Activated CD4-positive, alpha-beta T cell treated with anti-CD3 and anti-CD28 coated beads for 36 hours (primary cell): Measurements from ENCODE around the gene IDH3G. TPM values are rescaled to one million over a fixed set of nuclear protein-coding genes. Genes with fewer than 3 reads are reported as not detected.

Source experiments
- ATAC-seq: fragments of 200-7000 bp; cut with Tn5 transposase; one replicate; pipeline ENCODE4 v1.10.0; 2021; ENCODE audit warnings: mild to moderate bottlenecking, moderate library complexity
- CTCF ChIA-PET: fragments of 350-600 bp; sonication (Branson Sonifier 250); formaldehyde crosslinking; loops from one replicate; lab custom pipeline; 2021; ENCODE audit warnings: antibody characterized with exemption; lab: Charles Lee
- POLR2A ChIA-PET: fragments of 350-600 bp; sonication (Branson Sonifier 250); formaldehyde crosslinking; loops from one replicate; lab custom pipeline; 2021; ENCODE audit warnings: antibody characterized with exemption, inconsistent platforms; lab: Charles Lee
- DNase-seq: peaks from one replicate; pipeline ENCODE4 v3.0.0-alpha.2; 2020
- H3K27ac Mint-ChIP-seq: one replicate; pipeline ENCODE4 v1.8.0; 2021; ENCODE audit warnings: mixed read lengths
- H3K27me3 Mint-ChIP-seq: one replicate; pipeline ENCODE4 v1.8.0; 2021; ENCODE audit warnings: mixed read lengths
- H3K36me3 Mint-ChIP-seq: one replicate; pipeline ENCODE4 v1.8.0; 2021; ENCODE audit warnings: low read depth, mixed read lengths
- H3K4me1 Mint-ChIP-seq: one replicate; pipeline ENCODE4 v1.8.0; 2021; ENCODE audit warnings: mixed read lengths
- H3K4me3 Mint-ChIP-seq: one replicate; pipeline ENCODE4 v1.8.0; 2021; ENCODE audit warnings: mild to moderate bottlenecking, moderate library complexity, mixed read lengths
- H3K9me3 Mint-ChIP-seq: one replicate; pipeline ENCODE4 v1.8.0; 2021; ENCODE audit warnings: low read depth, mixed read lengths
- intact Hi-C, 2 experiments: fragments of 100-400 bp; cut with DNase I in 1 of 2; cut with micrococcal nuclease in 1 of 2; formaldehyde crosslinking; loops; one replicate each; pipeline versions ENCODE4 v1.14.2 to v1.15.1; 2022 to 2024; cut with DNase I, micrococcal nuclease
- total RNA-seq, 2 experiments: library from RNA; stranded (reverse); gene quantifications; one replicate each; pipeline ENCODE4 v1.2.3, GENCODE V29; 2021

IDH3G gene
- total RNA-seq, 2 experiments from 2014 or later, result 48.8 to 62.4 TPM

DNA sequence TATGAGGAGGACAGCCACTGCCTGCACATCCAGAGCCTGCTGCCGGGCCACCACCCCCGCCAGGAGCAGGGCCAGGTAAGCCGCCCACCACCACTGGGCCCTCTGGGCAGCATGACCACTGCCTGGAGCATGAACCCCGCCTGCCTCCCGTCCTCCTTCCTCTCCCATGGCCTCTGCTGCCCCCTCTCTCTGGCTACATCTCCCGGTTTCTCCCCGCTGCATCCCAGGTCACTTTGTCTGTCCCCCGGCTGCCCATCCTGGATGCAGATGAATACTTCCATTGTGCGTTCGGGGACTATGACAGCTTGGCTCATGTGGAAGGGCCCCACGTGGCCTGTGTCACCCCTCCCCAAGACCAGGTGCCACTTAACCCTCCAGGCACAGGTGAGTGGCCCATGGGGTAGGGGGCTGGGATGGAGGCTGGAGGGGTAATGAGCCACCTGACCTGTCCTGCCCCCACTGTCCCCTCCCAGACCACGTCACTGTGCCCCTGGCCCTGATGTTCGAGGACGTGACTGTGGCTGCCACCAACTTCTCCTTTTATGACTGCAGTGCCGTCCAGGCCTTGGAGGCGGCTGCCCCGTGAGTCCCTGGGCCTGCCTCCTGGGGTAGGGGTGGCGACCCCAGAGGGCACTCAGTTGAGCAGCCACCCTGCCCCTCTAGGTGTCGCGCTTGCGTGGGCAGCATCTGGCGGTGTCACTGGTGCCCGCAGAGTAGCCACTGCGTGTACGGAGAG is 24.1 kb downstream of the IDH3G start:
- intact Hi-C loops, result loop anchor here in 1 of 2 experiments (5.0 kb wide), 2 partner anchors 47 to 757 kb away; no protein-coding TSS in a partner anchor
- DNase-seq (no peak), ATAC-seq (no peak)
- no peaks in the 10 kb centered on the region for H3K27me3 Mint-ChIP-seq
- no peak overlapping the region for H3K27ac Mint-ChIP-seq
- no peaks in the 10 kb centered on the region for H3K9me3 Mint-ChIP-seq
- no peak overlapping the region for H3K4me3 Mint-ChIP-seq
- POLR2A ChIA-PET, result no interaction called here
- CTCF ChIA-PET, result no interaction called here
- no peaks in the 10 kb centered on the region for H3K36me3 Mint-ChIP-seq
- peaks cover 6% of the 10 kb centered on the region for H3K4me1 Mint-ChIP-seq

- Mint-ChIP-seq H3K36me3 (no peaks in the 10 kb centered on the region), H3K27me3 (no peaks in the 10 kb centered on the region), H3K4me1 (peaks cover 6% of the 10 kb centered on the region), H3K9me3 (no peaks in the 10 kb centered on the region), H3K4me3 (no peak overlapping the region), H3K27ac (no peak overlapping the region)
- ChIA-PET CTCF (interaction anchor here (1.3 kb wide), 1 partner anchor 155 kb away, joined by 3 read pairs; no protein-coding TSS in a partner anchor), POLR2A (no interaction called here)
- no peak for ATAC-seq
- no peak for DNase-seq
- intact Hi-C loops, result loop anchor here in 1 of 2 experiments (5.0 kb wide), 2 partner anchors 48 to 758 kb away; no protein-coding TSS in a partner anchor
These were observed 24.9 kb downstream of the IDH3G start for GRCh38 chrX:153769158-153769864.

DNA sequence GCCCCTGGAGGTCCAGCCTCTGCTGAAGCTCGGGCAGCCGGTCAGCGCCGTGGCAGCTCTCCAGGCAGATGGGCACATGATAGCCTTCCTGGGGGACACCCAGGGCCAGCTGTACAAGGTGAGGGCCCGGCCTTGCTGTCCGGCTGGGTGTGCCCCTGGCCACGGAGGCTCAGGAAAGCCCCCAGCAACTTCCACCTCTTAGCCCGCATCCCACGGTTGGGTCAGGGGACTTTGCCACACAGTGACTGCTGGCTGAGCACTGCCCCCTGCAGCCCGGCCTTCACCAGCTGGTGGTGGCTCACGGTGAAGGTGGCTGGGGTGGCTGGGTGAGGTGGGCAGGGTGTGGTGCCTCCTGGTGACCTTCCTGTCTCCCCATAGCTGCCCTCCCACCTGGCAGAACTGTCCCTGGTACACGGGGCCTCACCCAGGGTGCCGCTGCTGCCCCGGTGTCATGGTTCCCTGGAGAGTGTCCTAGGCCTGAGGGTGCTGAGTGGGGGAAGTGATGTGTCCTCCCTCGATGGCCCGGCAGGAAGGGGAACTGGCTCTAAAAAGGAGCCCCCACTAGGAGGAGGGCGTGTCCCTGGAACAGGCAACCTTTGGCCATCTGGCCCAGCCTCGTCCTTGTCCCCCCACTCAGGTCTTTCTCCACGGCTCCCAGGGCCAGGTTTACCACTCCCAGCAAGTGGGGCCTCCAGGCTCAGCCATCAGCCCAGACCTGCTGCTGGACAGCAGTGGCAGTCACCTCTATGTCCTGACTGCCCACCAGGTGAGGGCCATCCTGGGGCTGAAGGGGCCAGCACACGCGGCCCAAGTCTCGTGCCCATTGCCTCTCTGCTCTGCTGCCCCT is 25.6 kb downstream of the IDH3G start:
- CTCF ChIA-PET, result interaction anchor here (1.3 kb wide), 1 partner anchor 156 kb away, joined by 3 read pairs; no protein-coding TSS in a partner anchor
- Mint-ChIP-seq H3K9me3 (no peaks in the 10 kb centered on the region), H3K27me3 (no peaks in the 10 kb centered on the region), H3K4me1 (peaks cover 9% of the 10 kb centered on the region), H3K27ac (no peak overlapping the region), H3K36me3 (no peaks in the 10 kb centered on the region), H3K4me3 (no peak overlapping the region)
- intact Hi-C loops, result loop anchor here in 1 of 2 experiments (5.0 kb wide), 2 partner anchors 49 to 759 kb away; no protein-coding TSS in a partner anchor
- no peak for DNase-seq
- POLR2A ChIA-PET, result no interaction called here
- no peak for ATAC-seq

DNA sequence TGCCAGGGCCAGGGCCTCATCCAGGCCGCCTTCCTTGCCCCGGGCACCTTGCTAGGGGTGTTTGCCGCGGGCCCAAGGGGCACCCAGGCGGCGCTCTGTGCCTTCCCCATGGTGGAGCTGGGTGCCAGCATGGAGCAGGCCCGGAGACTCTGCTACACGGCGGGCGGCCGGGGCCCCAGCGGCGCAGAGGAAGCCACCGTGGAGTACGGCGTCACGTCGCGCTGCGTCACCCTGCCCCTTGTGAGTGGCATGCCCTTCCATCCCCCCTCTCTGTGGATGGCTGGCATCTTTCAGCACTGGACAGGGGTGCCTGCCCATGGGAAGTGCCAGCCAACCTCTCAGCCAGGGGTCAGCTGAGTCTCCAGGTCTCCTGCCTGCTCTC is 26.5 kb downstream of the IDH3G start:
- peaks cover 9% of the 10 kb centered on the region for H3K4me1 Mint-ChIP-seq
- H3K4me3 Mint-ChIP-seq, result no peak overlapping the region
- intact Hi-C loops, result loop anchor here in 1 of 2 experiments (5.0 kb wide), 2 partner anchors 50 to 760 kb away; no protein-coding TSS in a partner anchor
- H3K9me3 Mint-ChIP-seq, result no peaks in the 10 kb centered on the region
- POLR2A ChIA-PET, result no interaction called here
- no peaks in the 10 kb centered on the region for H3K36me3 Mint-ChIP-seq
- ATAC-seq, result no peak
- DNase-seq, result no peak
- CTCF ChIA-PET, result interaction anchor here (0.6 to 1.3 kb wide), 3 partner anchors 49 to 157 kb away, joined by 3 to 4 read pairs (median 3); no protein-coding TSS in a partner anchor
- no peaks in the 10 kb centered on the region for H3K27me3 Mint-ChIP-seq
- H3K27ac Mint-ChIP-seq, result no peak overlapping the region

GRCh38 chrX:153766871-153767673 is 27.1 kb downstream of the IDH3G start:
- ChIA-PET POLR2A (no interaction called here), CTCF (interaction anchor here (0.6 to 1.0 kb wide), 2 partner anchors 49 to 120 kb away, joined by 3 to 4 read pairs; no protein-coding TSS in a partner anchor)
- no peak overlapping the region for H3K27ac Mint-ChIP-seq
- no peaks in the 10 kb centered on the region for H3K9me3 Mint-ChIP-seq
- intact Hi-C loops, result loop anchor here in 1 of 2 experiments (5.0 kb wide), 2 partner anchors 50 to 760 kb away; no protein-coding TSS in a partner anchor
- no peak for DNase-seq
- H3K4me1 Mint-ChIP-seq, result peaks cover 9% of the 10 kb centered on the region
- no peak overlapping the region for H3K4me3 Mint-ChIP-seq
- no peaks in the 10 kb centered on the region for H3K36me3 Mint-ChIP-seq
- no peaks in the 10 kb centered on the region for H3K27me3 Mint-ChIP-seq
- ATAC-seq, result no peak

GRCh38 chrX:153766098-153766817 is 27.9 kb downstream of the IDH3G start:
- no peak overlapping the region for H3K4me3 Mint-ChIP-seq
- peaks cover 9% of the 10 kb centered on the region for H3K4me1 Mint-ChIP-seq
- ChIA-PET CTCF (no interaction called here), POLR2A (no interaction called here)
- ATAC-seq, result peak; percentile 71
- no peak overlapping the region for H3K27ac Mint-ChIP-seq
- intact Hi-C loops, result loop anchor here in 1 of 2 experiments (5.0 kb wide), 2 partner anchors 51 to 761 kb away; no protein-coding TSS in a partner anchor
- no peaks in the 10 kb centered on the region for H3K36me3 Mint-ChIP-seq
- peak; percentile 71 for DNase-seq
- H3K27me3 Mint-ChIP-seq, result no peaks in the 10 kb centered on the region
- H3K9me3 Mint-ChIP-seq, result no peaks in the 10 kb centered on the region

DNA sequence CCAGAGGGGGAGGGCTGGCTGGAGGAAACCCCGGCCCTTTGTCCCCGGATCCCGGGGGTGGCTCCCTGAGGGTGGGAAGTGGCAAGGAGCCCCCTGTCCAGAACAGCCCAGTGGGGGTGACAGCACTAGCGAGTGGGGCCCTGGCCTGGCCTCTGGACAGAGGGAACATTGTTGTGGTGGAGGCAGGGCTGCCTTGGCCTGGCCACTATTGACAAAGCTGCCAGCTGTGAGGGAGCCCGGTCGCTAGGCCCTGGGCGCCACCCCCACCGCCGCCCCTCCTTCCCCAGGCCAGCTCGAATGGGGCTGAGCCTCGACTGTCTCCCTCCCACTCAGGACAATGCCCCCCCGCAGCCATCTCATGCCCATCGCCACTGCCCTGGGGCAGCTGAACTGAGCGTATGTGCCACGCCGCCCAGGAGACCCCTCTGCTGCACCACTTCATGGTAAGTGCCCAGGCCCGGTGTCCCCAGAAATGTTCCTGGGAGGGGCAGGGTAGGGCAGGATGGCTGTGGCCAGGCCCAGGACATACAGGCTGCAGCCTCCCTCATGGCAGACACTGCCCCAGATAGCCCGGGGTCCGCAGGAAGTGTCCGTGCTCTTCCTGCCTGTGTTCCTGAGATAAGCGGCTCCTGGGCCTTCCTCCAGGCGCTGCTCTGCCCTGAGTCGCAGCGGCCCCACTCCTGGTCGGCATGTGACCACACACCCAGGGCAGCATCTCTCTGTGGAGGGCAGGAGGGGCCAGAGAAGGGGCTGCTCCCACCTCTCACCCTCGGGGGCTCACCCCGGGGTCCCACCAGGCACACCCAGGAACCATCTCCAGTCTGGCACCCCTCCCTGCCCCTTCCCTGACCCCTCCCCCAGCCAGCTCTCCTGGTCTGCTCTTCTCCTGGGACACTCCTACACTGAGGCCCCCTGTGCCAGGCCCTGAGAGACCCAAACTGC is 28.8 kb downstream of the IDH3G start:
- intact Hi-C loops, result loop anchor here in 1 of 2 experiments (5.0 kb wide), 2 partner anchors 52 to 762 kb away; no protein-coding TSS in a partner anchor
- H3K36me3 Mint-ChIP-seq, result no peaks in the 10 kb centered on the region
- CTCF ChIA-PET, result no interaction called here
- no peak for ATAC-seq
- POLR2A ChIA-PET, result no interaction called here
- no peak overlapping the region for H3K4me3 Mint-ChIP-seq
- peaks cover 9% of the 10 kb centered on the region for H3K4me1 Mint-ChIP-seq
- H3K27ac Mint-ChIP-seq, result no peak overlapping the region
- no peaks in the 10 kb centered on the region for H3K9me3 Mint-ChIP-seq
- H3K27me3 Mint-ChIP-seq, result no peaks in the 10 kb centered on the region
- no peak for DNase-seq

GRCh38 chrX:153764786-153765137 is 29.4 kb downstream of the IDH3G start:
- peaks cover 9% of the 10 kb centered on the region for H3K4me1 Mint-ChIP-seq
- H3K27ac Mint-ChIP-seq, result no peak overlapping the region
- H3K9me3 Mint-ChIP-seq, result no peaks in the 10 kb centered on the region
- ChIA-PET POLR2A (no interaction called here), CTCF (interaction anchor here (0.7 to 0.9 kb wide), 2 partner anchors 164 to 186 kb away, joined by 3 to 5 read pairs; no protein-coding TSS in a partner anchor)
- no peak overlapping the region for H3K4me3 Mint-ChIP-seq
- H3K36me3 Mint-ChIP-seq, result no peaks in the 10 kb centered on the region
- no peak for DNase-seq
- intact Hi-C loops, result loop anchor here (1.0 to 5.0 kb wide), 9 partner anchors 30 to 763 kb away; partner anchors contain the start of genes AVPR2 (in 1 of the 2), IDH3G (in 1 of the 2) and SSR4 (in 1 of the 2)
- H3K27me3 Mint-ChIP-seq, result no peaks in the 10 kb centered on the region
- no peak for ATAC-seq
